Right lobe of liver (tissue), 6 donors: ENCODE data around the gene KCTD6. TPM values are rescaled to one million over a fixed set of nuclear protein-coding genes. Genes with fewer than 3 reads are reported as not detected.
A peak's percentile ranks its signal among the peaks of the same experiment; 100 is the strongest.

Experiments
- ATAC-seq, 4 donors: fragments of 200-7000 bp; cut with Tn5 transposase; one replicate each; pipeline ENCODE4 v1.9.1; 2020; ENCODE audit warnings: mild to moderate bottlenecking in 4 of 4, moderate library complexity in 4 of 4
- DNase-seq, 3 donors: peaks; one replicate each; pipeline ENCODE4 v3.0.0-alpha.2; 2020
- H3K27ac ChIP-seq, 3 donors: fragments of 200-600 bp; one replicate each; pipeline ENCODE4 v1.8.0; 2022
- H3K27me3 ChIP-seq, 2 donors: fragments of 200-600 bp; one replicate each; pipeline ENCODE4 v1.8.0; 2022
- H3K36me3 ChIP-seq, 4 donors: fragments of 200-600 bp; sonication (generic) in 1 of 4; one replicate each; pipeline versions ENCODE4 v1.5.1 to v1.8.0; 2017 to 2022; ENCODE audit warnings: control low read depth in 1 of 4
- H3K4me1 ChIP-seq, 4 donors: fragments of 200-600 bp; sonication (generic) in 1 of 4; one replicate each; pipeline versions ENCODE4 v1.5.1 to v1.8.0; 2017 to 2022; ENCODE audit warnings: control low read depth in 1 of 4
- H3K4me3 ChIP-seq, 3 donors: fragments of 200-600 bp; one replicate each; pipeline ENCODE4 v1.8.0; 2022
- H3K9me3 ChIP-seq, 4 donors: fragments of 200-600 bp; sonication (generic) in 1 of 4; one replicate each; pipeline versions ENCODE4 v1.5.1 to v1.8.0; 2017 to 2022; ENCODE audit warnings: control low read depth in 1 of 4
- CTCF ChIP-seq, 4 donors: fragments of 200-600 bp in 3 of 4; fragments of 450-650 bp in 1 of 4; IDR thresholded peaks; one replicate each; pipeline versions ENCODE4 v1.5.1 to v1.8.0; 2016 to 2022; ENCODE audit warnings: antibody characterized with exemption in 4 of 4, mild to moderate bottlenecking in 2 of 4
- POLR2A ChIP-seq: fragments of 450-650 bp; IDR thresholded peaks from one replicate; pipeline ENCODE4 v1.6.1; 2017; ENCODE audit warnings: antibody characterized with exemption, mild to moderate bottlenecking
- WGBS: methylation state at CpG from one replicate; pipeline ENCODE4 v1.1.6; 2018; ENCODE audit warnings: low coverage, low lambda C conversion rate; ENCODE audit not compliant: insufficient coverage; ENCODE audit errors: missing lambda C conversion rate; 5-methylcytosine and 5-hydroxymethylcytosine counted together
- intact Hi-C, 2 donors: fragments of 100-400 bp; cut with DNase I; formaldehyde crosslinking; loops; one replicate each; pipeline versions ENCODE4 v1.11.2 to v1.14.1; 2022
- total RNA-seq, 6 experiments: library from RNA; depleted of rRNA in 2 of 6; stranded (reverse); fragments of >200 nt in 2 of 6; fragmentation: NEBNext Ultra II Directional in 3 of 6; extraction: Animal tissue kit (Norgen Biotek cat#: 25700) in 3 of 6; gene quantifications; one replicate each; pipeline versions ENCODE4 v1.1.0 to v1.2.4, GENCODE V29; 2016 to 2023
- donor health status: DM: no; HTN: yes; CAD: no.
- donor health status: DM: no; HTN: no; CAD: no.
- donor health status: DM: no; HTN: no; CAD: no.
- donor health status: DM: no; HTN: yes; CAD: no.
- donor health status: DM: no; HTN: yes; CAD: no.

The KCTD6 gene
- total RNA-seq, 6 experiments from 2014 or later: 4.3 to 9.6 (median 8.0) TPM

- TF ChIP-seq CTCF (IDR thresholded peaks at IDR 0.05) (no peak), POLR2A (no peak)
- no peak for DNase-seq
- peak in 2 of 4 donors; percentile 5 to 22 for ATAC-seq
- Histone ChIP-seq H3K4me3 (no peak overlapping the region), H3K36me3 (peaks cover 2 to 58% (median 30%) of the 10 kb centered on the region in 4 donors), H3K9me3 (no peaks in the 10 kb centered on the region), H3K27me3 (no peaks in the 10 kb centered on the region), H3K27ac (peak overlapping the region in 2 of 3 donors; percentile 37 to 95), H3K4me1 (peaks cover 0 to 58% (median 28%) of the 10 kb centered on the region in 4 donors)
- intact Hi-C loops: no loop called here
- 16% methylated on average over 2 of the region's 3 CpGs for WGBS
Observed at GRCh38 chr3:58518291-58518789, 26.4 kb downstream of the KCTD6 start.

- Histone ChIP-seq H3K4me3 (no peak overlapping the region), H3K27me3 (no peaks in the 10 kb centered on the region), H3K4me1 (peaks cover 0 to 73% (median 35%) of the 10 kb centered on the region in 4 donors), H3K27ac (peak overlapping the region; percentile 51 to 99 (median 95)), H3K36me3 (peaks cover 0 to 54% (median 24%) of the 10 kb centered on the region in 4 donors), H3K9me3 (no peaks in the 10 kb centered on the region)
- 29% methylated on average over 3 of the region's 6 CpGs for WGBS
- intact Hi-C loops: no loop called here
- TF ChIP-seq POLR2A (no peak), CTCF (IDR thresholded peaks at IDR 0.05) (no peak)
- DNase-seq (peak; percentile 56 to 83 (median 83)), ATAC-seq (peak; percentile 52 to 67 (median 60))
Observed at GRCh38 chr3:58519668-58520402, 27.9 kb downstream of the KCTD6 start.

- TF ChIP-seq POLR2A (no peak), CTCF (IDR thresholded peaks at IDR 0.05) (peak in 1 of 4 donors; percentile 30)
- DNase-seq (peak in 2 of 3 donors; percentile 82 to 88), ATAC-seq (peak; percentile 24 to 70 (median 56))
- Histone ChIP-seq H3K4me1 (peaks cover 0 to 82% (median 39%) of the 10 kb centered on the region in 4 donors), H3K9me3 (no peaks in the 10 kb centered on the region), H3K27ac (peak overlapping the region; percentile 51 to 99 (median 95)), H3K27me3 (no peaks in the 10 kb centered on the region), H3K4me3 (no peak overlapping the region), H3K36me3 (peaks cover 0 to 46% (median 20%) of the 10 kb centered on the region in 4 donors)
- 23% methylated on average over 3 of the region's 8 CpGs for WGBS
- intact Hi-C loops: no loop called here
Observed at GRCh38 chr3:58520403-58521335, 28.8 kb downstream of the KCTD6 start.

GRCh38 chr3:58521336-58521670 is 29.4 kb downstream of the KCTD6 start:
- no peaks in the 10 kb centered on the region for H3K9me3 ChIP-seq
- H3K4me1 ChIP-seq: peaks cover 0 to 86% (median 42%) of the 10 kb centered on the region in 4 donors
- no peak for ATAC-seq

More at GRCh38 chr3:58521336-58521670, 29.4 kb downstream of the KCTD6 start:
- DNase-seq: no peak
- Histone ChIP-seq H3K36me3 (peaks cover 0 to 43% (median 17%) of the 10 kb centered on the region in 4 donors), H3K27ac (peak overlapping the region; percentile 51 to 99 (median 95)), H3K4me3 (no peak overlapping the region), H3K27me3 (no peaks in the 10 kb centered on the region)
- 80% methylated on average over 1 of the region's 3 CpGs for WGBS
- intact Hi-C loops: no loop called here
- TF ChIP-seq CTCF (IDR thresholded peaks at IDR 0.05) (no peak), POLR2A (no peak)
